Tibial nerve (tissue), 4 donors: Measurements from ENCODE around the gene SCN2B.
"Not testable (repeated sequence)": the region's sequence is repeated elsewhere in the genome, so short reads cannot be mapped to it uniquely, and the experiment has no call there.

Experiments used
- EP300 ChIP-seq, 2 donors: sonication (generic); formaldehyde crosslinking; IDR thresholded peaks; one replicate each; pipeline ENCODE4 v1.6.1; 2017; ENCODE audit warnings: antibody characterized with exemption in 2 of 2, mild to moderate bottlenecking in 1 of 2
- POLR2A ChIP-seq, 2 donors: fragments of 450-650 bp; IDR thresholded peaks; one replicate each; pipeline ENCODE4 v1.6.1; 2017; ENCODE audit warnings: antibody characterized with exemption in 2 of 2, mild to moderate bottlenecking in 2 of 2, moderate library complexity in 2 of 2
- TF ChIP-seq, protein P1 (sequence below), 5 experiments: fragments of 200-600 bp in 3 of 5; fragments of 450-650 bp in 2 of 5; sonication (generic) in 3 of 5; IDR thresholded peaks; one replicate each; pipeline ENCODE4 v1.5.1; 2016 to 2019; ENCODE audit warnings: antibody characterized with exemption in 5 of 5, mild to moderate bottlenecking in 3 of 5, moderate library complexity in 2 of 5

DNA sequence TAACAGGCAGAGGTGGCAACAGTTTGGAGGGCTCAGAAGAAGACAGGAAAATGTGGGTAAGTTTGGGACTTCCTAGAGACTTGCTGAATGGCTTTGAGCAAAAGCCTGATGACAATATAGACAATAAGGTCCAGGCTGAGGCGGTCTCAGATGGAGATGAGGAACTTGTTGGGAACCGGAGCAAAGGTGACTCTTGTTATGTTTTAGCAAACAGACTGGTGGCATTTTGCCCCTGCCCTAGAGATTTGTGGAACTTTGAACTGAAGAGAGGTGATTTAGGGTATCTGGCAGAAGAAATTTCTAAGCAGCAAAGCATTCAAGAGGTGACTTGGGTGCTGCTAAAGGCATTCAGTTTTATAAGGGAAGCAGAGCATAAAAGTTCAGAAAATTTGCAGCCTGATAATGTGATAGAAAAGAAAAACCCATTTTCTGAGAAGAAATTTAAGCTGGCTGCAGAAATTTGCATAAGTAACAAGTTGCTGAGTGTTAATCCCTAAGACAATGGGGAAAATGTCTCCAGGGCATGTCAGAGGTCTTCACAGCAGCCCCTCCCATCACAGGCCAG lies 14.6 kb upstream of the SCN2B start:
- TF ChIP-seq, protein P1, sequence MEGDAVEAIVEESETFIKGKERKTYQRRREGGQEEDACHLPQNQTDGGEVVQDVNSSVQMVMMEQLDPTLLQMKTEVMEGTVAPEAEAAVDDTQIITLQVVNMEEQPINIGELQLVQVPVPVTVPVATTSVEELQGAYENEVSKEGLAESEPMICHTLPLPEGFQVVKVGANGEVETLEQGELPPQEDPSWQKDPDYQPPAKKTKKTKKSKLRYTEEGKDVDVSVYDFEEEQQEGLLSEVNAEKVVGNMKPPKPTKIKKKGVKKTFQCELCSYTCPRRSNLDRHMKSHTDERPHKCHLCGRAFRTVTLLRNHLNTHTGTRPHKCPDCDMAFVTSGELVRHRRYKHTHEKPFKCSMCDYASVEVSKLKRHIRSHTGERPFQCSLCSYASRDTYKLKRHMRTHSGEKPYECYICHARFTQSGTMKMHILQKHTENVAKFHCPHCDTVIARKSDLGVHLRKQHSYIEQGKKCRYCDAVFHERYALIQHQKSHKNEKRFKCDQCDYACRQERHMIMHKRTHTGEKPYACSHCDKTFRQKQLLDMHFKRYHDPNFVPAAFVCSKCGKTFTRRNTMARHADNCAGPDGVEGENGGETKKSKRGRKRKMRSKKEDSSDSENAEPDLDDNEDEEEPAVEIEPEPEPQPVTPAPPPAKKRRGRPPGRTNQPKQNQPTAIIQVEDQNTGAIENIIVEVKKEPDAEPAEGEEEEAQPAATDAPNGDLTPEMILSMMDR (IDR thresholded peaks at IDR 0.05), result not testable (repeated sequence)
- not testable (repeated sequence) for TF ChIP-seq POLR2A, EP300 (IDR thresholded peaks at IDR 0.05)
